GM19193 (cell line): ENCODE results near the gene ARHGAP19.

ENCODE experiments used
- POLR2A ChIP-seq: IDR thresholded peaks from 4 replicates; pipeline ENCODE4 v1.6.1; 2011; ENCODE audit not compliant: insufficient read depth, insufficient read length; ENCODE audit errors: extremely low read depth

ARHGAP19 gene

GRCh38 chr10:97329766-97330165 is 37.3 kb upstream of the ARHGAP19 start:
- TF ChIP-seq POLR2A, result no peak

GRCh38 chr10:97328646-97329453 is 36.4 kb upstream of the ARHGAP19 start:
- TF ChIP-seq POLR2A, result no peak

DNA sequence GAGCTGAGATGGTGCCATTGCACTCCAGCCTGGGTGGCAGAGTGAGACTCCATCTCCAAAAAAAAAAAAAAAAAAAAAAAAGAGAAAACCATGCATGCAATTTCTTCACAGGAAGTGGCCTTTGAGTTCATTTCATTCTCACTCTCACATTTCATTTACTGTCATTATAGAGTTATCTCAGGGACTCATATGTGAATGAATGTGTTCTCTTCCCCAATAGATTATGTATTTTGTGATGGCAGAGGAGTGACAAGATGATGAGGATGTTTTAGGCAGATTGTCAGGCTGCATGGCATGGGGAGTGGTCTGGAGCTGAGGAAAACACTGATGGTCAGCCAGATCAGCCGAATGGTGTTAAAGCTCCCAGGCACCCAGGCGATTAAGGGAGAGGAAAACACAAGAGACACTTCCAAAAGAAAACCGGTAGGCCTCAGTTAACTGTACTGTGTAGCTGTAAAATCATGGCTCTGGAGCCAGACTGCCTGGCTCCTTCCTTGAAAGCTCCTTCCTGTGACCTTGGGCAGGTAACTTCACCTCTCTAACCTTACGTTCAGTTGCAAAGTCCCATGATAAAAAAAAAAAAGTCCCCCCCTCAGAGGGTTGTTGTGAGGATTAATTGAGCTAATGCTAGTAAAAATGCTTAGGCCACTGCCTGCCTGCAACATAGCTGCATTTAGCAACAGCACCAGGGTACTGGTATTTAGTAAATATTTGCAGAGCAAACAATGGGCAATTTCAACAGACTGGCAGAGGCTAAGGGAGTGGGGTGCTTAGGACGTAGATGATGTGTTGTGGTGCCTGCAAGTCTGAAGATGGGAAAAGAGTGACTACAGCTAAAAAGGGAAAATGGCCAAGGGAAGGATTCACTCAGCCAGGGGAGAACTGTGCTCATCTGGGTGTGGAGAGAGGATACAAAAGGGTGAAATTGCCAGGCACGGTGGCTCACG is 35.2 kb upstream of the ARHGAP19 start:
- no peak for TF ChIP-seq POLR2A

GRCh38 chr10:97325754-97326153 is 33.3 kb upstream of the ARHGAP19 start:
- TF ChIP-seq POLR2A, result no peak

- TF ChIP-seq POLR2A, result no peak
These were observed 31.1 kb upstream of the ARHGAP19 start for GRCh38 chr10:97323501-97323900.

GRCh38 chr10:97321804-97322190 is 29.4 kb upstream of the ARHGAP19 start:
- no peak for TF ChIP-seq POLR2A

DNA sequence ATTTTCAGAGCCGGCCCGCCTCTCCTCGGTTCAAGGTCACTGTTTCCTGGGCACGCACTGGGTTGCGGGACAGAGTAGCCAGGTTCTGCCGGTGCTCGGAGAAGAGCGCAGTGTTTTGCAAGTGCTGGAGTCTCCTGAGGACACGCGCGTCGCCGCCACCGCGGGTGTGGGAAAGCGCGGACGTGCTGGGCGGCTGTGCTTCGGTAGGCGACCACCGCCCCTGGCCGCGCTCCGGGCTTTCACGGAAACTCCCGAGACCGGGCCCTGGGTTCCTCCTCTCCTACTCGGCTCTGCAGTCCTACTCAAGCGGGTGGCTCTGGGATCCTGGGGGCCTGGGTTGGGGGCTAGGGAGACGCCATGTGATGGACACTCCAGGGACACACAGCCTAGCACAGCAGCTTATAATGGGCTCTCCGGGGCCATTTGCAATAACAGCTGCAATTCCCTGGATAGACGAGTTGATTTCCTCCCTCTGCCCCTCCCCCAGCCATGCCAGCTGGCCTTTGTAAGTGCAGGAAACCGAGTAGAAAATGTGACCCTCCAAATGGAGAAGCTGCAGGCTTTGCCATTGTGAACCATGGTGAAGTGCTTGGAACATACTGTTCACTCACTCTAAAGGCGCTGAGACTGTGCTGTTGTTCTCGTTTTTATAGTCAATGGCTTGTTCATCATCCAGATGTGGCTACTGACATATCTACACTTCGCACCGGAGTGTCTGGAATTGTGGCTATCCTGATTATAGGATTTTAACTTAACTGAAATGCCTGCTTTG is 28.8 kb upstream of the ARHGAP19 start:
- TF ChIP-seq POLR2A, result no peak

DNA sequence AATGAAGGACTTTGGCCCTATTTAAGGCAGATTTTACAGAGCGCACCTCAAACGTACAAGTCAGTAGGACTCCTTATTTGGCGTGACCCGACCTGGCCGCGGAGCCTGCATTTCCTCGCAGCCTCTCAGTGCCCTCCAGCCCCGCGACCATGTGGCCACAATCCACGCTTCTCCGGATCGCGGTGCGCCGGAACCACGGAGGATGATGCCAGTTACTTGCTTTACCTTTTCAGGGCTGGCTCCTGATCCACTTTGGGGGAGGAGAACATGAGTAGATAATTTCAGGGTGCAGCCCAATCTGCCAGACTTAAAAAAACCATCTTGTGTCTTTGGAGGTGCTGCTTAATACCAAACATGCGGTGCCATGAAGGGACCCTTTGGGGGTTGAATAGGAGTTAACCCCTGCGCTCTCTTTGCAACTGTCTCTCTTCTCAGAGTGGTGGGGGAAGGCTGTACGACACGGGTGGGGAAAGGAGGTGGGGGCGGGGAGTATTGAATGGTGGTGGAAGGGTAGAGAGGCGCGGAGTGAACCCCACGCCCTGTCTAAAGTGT is 28.1 kb upstream of the ARHGAP19 start:
- no peak for TF ChIP-seq POLR2A

- TF ChIP-seq POLR2A, result no peak
These were observed 27.4 kb upstream of the ARHGAP19 start for GRCh38 chr10:97319671-97320479.

GRCh38 chr10:97318772-97319651 is 26.6 kb upstream of the ARHGAP19 start, which contains the start of gene FRAT1:
TSS of gene FRAT1 (plus strand) at chr10:97319271. CDS start at chr10:97319454, 183 bp downstream.
- peak; percentile 42 for TF ChIP-seq POLR2A

DNA sequence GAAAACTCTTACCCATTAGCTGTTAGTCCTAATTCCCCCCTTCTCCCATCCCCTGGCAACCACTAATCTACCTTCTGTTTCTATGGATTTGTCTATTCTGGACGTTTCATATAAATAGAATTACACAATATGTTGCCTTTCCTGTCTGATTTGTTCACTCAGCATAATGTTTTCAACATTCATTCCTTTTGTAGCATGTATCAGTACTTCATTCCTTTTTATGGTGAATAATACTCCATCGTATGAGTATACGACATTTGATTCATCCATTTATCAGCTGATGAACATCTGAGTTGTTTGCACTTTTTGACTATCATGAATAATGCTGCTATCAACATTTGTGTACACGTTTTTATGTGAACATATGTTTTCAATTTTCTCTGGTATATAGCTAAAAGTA is 22.2 kb upstream of the ARHGAP19 start:
- TF ChIP-seq POLR2A, result no peak

DNA sequence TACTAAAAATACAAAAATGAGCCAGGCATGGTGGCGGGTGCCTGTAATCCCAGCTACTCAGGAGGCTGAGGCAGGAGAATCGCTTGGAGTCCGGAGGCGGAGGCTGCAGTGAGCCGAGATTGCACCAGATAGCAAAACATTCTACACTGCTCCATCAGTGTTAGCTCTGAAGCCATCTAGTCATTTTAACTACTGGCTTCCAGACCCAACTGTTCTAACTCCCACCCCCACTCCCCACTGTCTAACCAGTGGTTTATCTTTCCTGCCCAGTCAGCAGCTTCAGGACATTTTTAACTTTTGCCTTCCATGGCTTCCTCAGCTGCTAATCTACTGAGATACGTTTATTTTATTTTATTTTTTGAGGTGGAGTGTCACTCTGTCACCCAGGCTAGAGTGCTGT is 20.5 kb upstream of the ARHGAP19 start:
- TF ChIP-seq POLR2A, result no peak

DNA sequence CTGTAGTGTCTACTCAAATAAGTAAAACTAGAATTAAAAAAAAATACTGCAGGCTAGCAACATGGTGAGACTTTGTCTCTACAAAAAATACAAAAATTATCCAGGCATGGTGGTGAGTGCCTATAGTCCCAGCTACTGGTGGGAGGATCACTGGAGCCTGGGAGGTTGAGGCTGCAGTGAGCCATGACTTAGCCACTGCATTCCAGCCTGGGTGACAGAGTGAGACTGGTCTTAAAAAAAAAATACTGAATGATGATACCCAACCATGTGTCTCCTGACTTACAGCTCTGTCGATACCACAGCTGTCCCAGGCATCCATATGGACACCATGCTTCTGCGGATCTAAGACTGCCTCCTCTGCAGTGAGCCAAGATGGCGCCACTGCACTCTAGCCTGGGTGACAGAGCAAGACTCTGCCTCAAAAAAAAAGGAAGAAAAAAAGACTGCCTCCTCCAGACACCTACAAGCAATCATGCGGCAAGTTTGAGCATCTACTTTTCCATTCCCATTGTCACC is 18.7 kb upstream of the ARHGAP19 start:
- TF ChIP-seq POLR2A, result no peak
